Astrocyte (in vitro differentiated cells and primary cell): ENCODE results near the gene SH3BP5. TPM values are rescaled to one million over a fixed set of nuclear protein-coding genes. Genes with fewer than 3 reads are reported as not detected.

Source experiments
- DNase-seq: peaks from one replicate; pipeline ENCODE4 v3.0.0-alpha.2; 2010; ENCODE audit warnings: low read depth
- FAIRE-seq: peaks from 2 replicates; lab custom pipeline; 2011; peaks lifted over from hg19 to GRCh38; lab: Jason Lieb, UNC
- H2AFZ ChIP-seq: 2 replicates; pipeline ENCODE4 v1.6.0; 2012; ENCODE audit warnings: low read depth, low read length, inconsistent platforms
- H3K27ac ChIP-seq: 2 replicates; pipeline ENCODE4 v1.5.1; 2011; ENCODE audit warnings: low read depth, low read length, inconsistent platforms
- H3K27me3 ChIP-seq: 2 replicates; pipeline ENCODE4 v1.6.0; 2011; ENCODE audit warnings: low read length, inconsistent platforms; ENCODE audit not compliant: insufficient read depth
- H3K36me3 ChIP-seq: 2 replicates; pipeline ENCODE4 v1.5.1; 2011; ENCODE audit warnings: low read length, inconsistent platforms; ENCODE audit not compliant: insufficient read depth
- H3K4me1 ChIP-seq: 2 replicates; pipeline ENCODE4 v1.5.1; 2011; ENCODE audit warnings: low read length, inconsistent platforms; ENCODE audit not compliant: insufficient read depth
- H3K4me2 ChIP-seq: 2 replicates; pipeline ENCODE4 v1.6.0; 2012; ENCODE audit warnings: low read length, inconsistent platforms
- H3K4me3 ChIP-seq: 2 replicates; pipeline ENCODE4 v1.5.1; 2011; ENCODE audit warnings: low read depth, mild to moderate bottlenecking, low read length, inconsistent platforms; ENCODE audit not compliant: insufficient read depth
- H3K79me2 ChIP-seq: 2 replicates; pipeline ENCODE4 v1.6.0; 2012; ENCODE audit warnings: mild to moderate bottlenecking, low read length, inconsistent platforms; ENCODE audit not compliant: insufficient read depth
- H3K9ac ChIP-seq: 2 replicates; pipeline ENCODE4 v1.6.0; 2012; ENCODE audit warnings: mild to moderate bottlenecking, low read length, inconsistent platforms
- H3K9me3 ChIP-seq: 2 replicates; pipeline ENCODE4 v1.5.1; 2012; ENCODE audit warnings: low read depth, mild to moderate bottlenecking, low read length, inconsistent platforms; ENCODE audit not compliant: insufficient read depth
- H4K20me1 ChIP-seq: 2 replicates; pipeline ENCODE4 v1.6.0; 2012; ENCODE audit warnings: low read length, inconsistent platforms; ENCODE audit not compliant: insufficient read depth
- H3K27ac Mint-ChIP-seq: one replicate; pipeline ENCODE4 v1.8.0; 2021; ENCODE audit warnings: mild to moderate bottlenecking, mixed read lengths; ENCODE audit not compliant: unreplicated experiment
- H3K27me3 Mint-ChIP-seq: one replicate; pipeline ENCODE4 v1.8.0; 2021; ENCODE audit warnings: low read depth, mixed read lengths; ENCODE audit not compliant: unreplicated experiment
- H3K36me3 Mint-ChIP-seq: one replicate; pipeline ENCODE4 v1.8.0; 2021; ENCODE audit warnings: low read depth, mixed read lengths; ENCODE audit not compliant: unreplicated experiment
- H3K4me1 Mint-ChIP-seq: one replicate; pipeline ENCODE4 v1.8.0; 2021; ENCODE audit warnings: low read depth, mixed read lengths; ENCODE audit not compliant: unreplicated experiment
- H3K4me3 Mint-ChIP-seq: one replicate; pipeline ENCODE4 v1.8.0; 2021; ENCODE audit warnings: mild to moderate bottlenecking, moderate library complexity, mixed read lengths; ENCODE audit not compliant: unreplicated experiment
- H3K9me3 Mint-ChIP-seq: one replicate; pipeline ENCODE4 v1.8.0; 2021; ENCODE audit warnings: mild to moderate bottlenecking, mixed read lengths; ENCODE audit not compliant: unreplicated experiment
- CTCF ChIP-seq: IDR thresholded peaks from 2 replicates; pipeline ENCODE4 v1.5.1; 2011; ENCODE audit warnings: low read depth, mild to moderate bottlenecking, inconsistent platforms, low read length, moderate library complexity; ENCODE audit not compliant: insufficient read depth
- EZH2 ChIP-seq: IDR thresholded peaks from 2 replicates; pipeline ENCODE4 v1.6.1; 2012; ENCODE audit warnings: mild to moderate bottlenecking, low read length, inconsistent platforms; ENCODE audit not compliant: insufficient read depth
- total RNA-seq: library from RNA; stranded (reverse); gene quantifications from 2 replicates; pipeline ENCODE4 v1.2.1, GENCODE V29; 2021

SH3BP5 gene
- total RNA-seq, 1 donor from 2014 or later: 25.2 TPM

- H2AFZ ChIP-seq: no peak overlapping the region
- H3K4me1 Mint-ChIP-seq: peaks cover 7% of the 10 kb centered on the region
- peaks cover 5% of the 10 kb centered on the region for H3K36me3 ChIP-seq
- H3K79me2 ChIP-seq: peaks cover 7% of the 10 kb centered on the region
- H3K9me3 Mint-ChIP-seq: no peaks in the 10 kb centered on the region
- H4K20me1 ChIP-seq: peaks cover 23% of the 10 kb centered on the region
- TF ChIP-seq CTCF (no peak), EZH2 (no peak)
- H3K27me3 Mint-ChIP-seq: no peaks in the 10 kb centered on the region
- no peak overlapping the region for H3K4me3 ChIP-seq
- no peaks in the 10 kb centered on the region for H3K9me3 ChIP-seq
- FAIRE-seq: no peak
- no peaks in the 10 kb centered on the region for H3K27me3 ChIP-seq
- no peak overlapping the region for H3K27ac ChIP-seq
- H3K4me3 Mint-ChIP-seq: no peak overlapping the region
- H3K4me1 ChIP-seq: peaks cover 15% of the 10 kb centered on the region
- H3K36me3 Mint-ChIP-seq: peaks cover 15% of the 10 kb centered on the region
- no peak overlapping the region for H3K27ac Mint-ChIP-seq
- no peak for DNase-seq
- H3K9ac ChIP-seq: no peak overlapping the region
- no peak overlapping the region for H3K4me2 ChIP-seq
These were observed 67.9 kb downstream of the SH3BP5 start for GRCh38 chr3:15264486-15264885.

DNA sequence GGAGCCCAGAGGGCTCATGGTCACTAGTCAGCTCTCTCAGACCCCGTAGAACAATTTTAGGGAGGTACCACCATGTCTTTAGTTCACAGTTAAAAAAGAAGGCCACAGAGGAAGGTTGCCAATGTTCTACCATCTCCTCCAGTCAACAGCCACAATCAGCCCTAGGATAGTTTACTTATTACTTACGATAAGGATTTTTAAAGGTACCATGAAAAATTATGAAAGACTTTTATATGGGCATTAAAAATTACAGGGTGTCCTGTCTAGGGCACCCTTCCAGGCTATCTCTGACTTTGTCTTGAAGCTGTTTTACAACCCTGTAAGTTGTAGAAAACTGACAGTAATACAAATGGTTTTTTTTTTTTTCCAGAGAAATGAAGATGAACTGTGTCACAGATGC is 68.5 kb downstream of the SH3BP5 start:
- Mint-ChIP-seq H3K27ac (no peak overlapping the region), H3K36me3 (peaks cover 17% of the 10 kb centered on the region), H3K9me3 (no peaks in the 10 kb centered on the region), H3K27me3 (no peaks in the 10 kb centered on the region), H3K4me1 (peaks cover 1% of the 10 kb centered on the region), H3K4me3 (no peak overlapping the region)
- Histone ChIP-seq H3K4me1 (peaks cover 9% of the 10 kb centered on the region), H3K4me2 (no peak overlapping the region), H3K9ac (no peak overlapping the region), H3K27ac (no peak overlapping the region), H3K9me3 (no peaks in the 10 kb centered on the region), H3K36me3 (peaks cover 10% of the 10 kb centered on the region), H2AFZ (no peak overlapping the region), H3K79me2 (peaks cover 7% of the 10 kb centered on the region), H3K4me3 (no peak overlapping the region), H4K20me1 (peaks cover 23% of the 10 kb centered on the region), H3K27me3 (no peaks in the 10 kb centered on the region)
- no peak for DNase-seq
- FAIRE-seq: no peak
- no peak for TF ChIP-seq CTCF
- TF ChIP-seq EZH2: no peak

- no peak overlapping the region for H3K9ac ChIP-seq
- no peak overlapping the region for H3K4me3 ChIP-seq
- Mint-ChIP-seq H3K9me3 (no peaks in the 10 kb centered on the region), H3K36me3 (peaks cover 24% of the 10 kb centered on the region), H3K4me3 (no peak overlapping the region), H3K4me1 (no peaks in the 10 kb centered on the region), H3K27ac (no peak overlapping the region), H3K27me3 (no peaks in the 10 kb centered on the region)
- DNase-seq: no peak
- H3K27me3 ChIP-seq: no peaks in the 10 kb centered on the region
- no peaks in the 10 kb centered on the region for H3K9me3 ChIP-seq
- H3K79me2 ChIP-seq: peaks cover 7% of the 10 kb centered on the region
- FAIRE-seq: no peak
- no peak overlapping the region for H3K27ac ChIP-seq
- H2AFZ ChIP-seq: no peak overlapping the region
- H3K4me1 ChIP-seq: peaks cover 1% of the 10 kb centered on the region
- H4K20me1 ChIP-seq: peaks cover 23% of the 10 kb centered on the region
- no peak overlapping the region for H3K4me2 ChIP-seq
- TF ChIP-seq EZH2 (no peak), CTCF (no peak)
- peaks cover 14% of the 10 kb centered on the region for H3K36me3 ChIP-seq
These were observed 69.3 kb downstream of the SH3BP5 start for GRCh38 chr3:15263120-15263519.
